MM.1S (cell line): ENCODE results near the gene SLC41A2.

Experiments used
- CTCF ChIP-seq: fragments of 300-600 bp; sonication (generic); IDR thresholded peaks from 2 replicates; pipeline ENCODE4 v1.5.1; 2016; ENCODE audit warnings: antibody characterized with exemption, low read length, mixed read lengths
- EZH2 ChIP-seq: fragments of 300-600 bp; sonication (generic); optimal IDR thresholded peaks from 2 replicates; pipeline ENCODE3; 2017; ENCODE audit warnings: low read depth, mild to moderate bottlenecking, antibody characterized with exemption, low read length, mixed read lengths

DNA sequence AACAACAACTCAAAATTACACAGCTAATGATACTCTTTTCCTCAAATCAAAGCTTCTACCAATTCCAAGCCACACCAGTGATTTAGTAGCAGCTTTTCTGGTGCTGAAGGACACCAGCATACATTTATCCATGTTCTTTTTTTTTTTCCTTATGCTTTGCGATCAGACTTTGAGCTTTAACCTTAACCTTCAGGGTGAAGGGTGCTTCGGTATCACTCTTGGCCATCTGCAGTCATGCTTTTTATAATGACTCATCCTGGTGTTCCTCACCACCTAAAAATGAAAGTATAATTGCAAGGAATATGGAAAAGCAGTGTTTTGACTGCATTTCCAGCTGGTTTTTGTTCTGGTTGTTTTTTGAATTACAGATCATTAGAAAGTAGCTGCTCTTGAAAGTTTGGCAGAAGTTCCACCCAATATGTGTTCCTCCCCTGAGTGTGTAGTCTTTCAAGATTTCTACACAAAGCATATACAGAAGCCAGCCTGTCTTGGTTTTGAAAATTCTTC, 1.3 kb upstream of the SLC41A2 start:
- TF ChIP-seq EZH2 (no peak), CTCF (no peak)
